Ammon's horn (tissue), 1 donor: ENCODE data around the gene MYO1G.

Experiments
- DNase-seq: peaks from one replicate; pipeline ENCODE4 v3.0.0-alpha.2; 2016; ENCODE audit warnings: low spot score

Gene MYO1G

GRCh38 chr7:44966731-44967538 lies 11.9 kb downstream of the MYO1G start:
- DNase-seq = no peak

GRCh38 chr7:44965937-44966730 lies 12.7 kb downstream of the MYO1G start:
- no peak for DNase-seq

- no peak for DNase-seq
These were observed 13.3 kb downstream of the MYO1G start for GRCh38 chr7:44965441-44965903.

- DNase-seq = no peak
These were observed 13.9 kb downstream of the MYO1G start for GRCh38 chr7:44964831-44965440.

GRCh38 chr7:44964384-44964830 lies 14.4 kb downstream of the MYO1G start:
- DNase-seq = no peak

- no peak for DNase-seq
These were observed 15.2 kb downstream of the MYO1G start for GRCh38 chr7:44963364-44964290.

GRCh38 chr7:44962483-44963251 lies 16.1 kb downstream of the MYO1G start:
- DNase-seq = peak; percentile 28

- no peak for DNase-seq
These were observed 16.9 kb downstream of the MYO1G start for GRCh38 chr7:44961844-44962482.

- no peak for DNase-seq
These were observed 18.7 kb downstream of the MYO1G start for GRCh38 chr7:44960011-44960580.

GRCh38 chr7:44959433-44959951 lies 19.3 kb downstream of the MYO1G start:
- DNase-seq = no peak

GRCh38 chr7:44958645-44959344 lies 20.0 kb downstream of the MYO1G start:
- no peak for DNase-seq

GRCh38 chr7:44956157-44956766 lies 22.6 kb downstream of the MYO1G start:
- no peak for DNase-seq

GRCh38 chr7:44955733-44956132 lies 23.1 kb downstream of the MYO1G start:
- no peak for DNase-seq

GRCh38 chr7:44953156-44953555 lies 25.7 kb downstream of the MYO1G start:
- no peak for DNase-seq

GRCh38 chr7:44949303-44949702 lies 29.5 kb downstream of the MYO1G start:
- DNase-seq = no peak

GRCh38 chr7:44945479-44945878 lies 33.3 kb downstream of the MYO1G start:
- DNase-seq = no peak

- no peak for DNase-seq
These were observed 34.0 kb downstream of the MYO1G start for GRCh38 chr7:44944821-44945220.

GRCh38 chr7:44943631-44944030 lies 35.2 kb downstream of the MYO1G start:
- DNase-seq = no peak

- DNase-seq = no peak
These were observed 41.4 kb downstream of the MYO1G start for GRCh38 chr7:44937426-44937825.
